Left ventricle myocardium inferior (tissue), 1 donor: ENCODE measurements around the gene EPHB3. TPM values are rescaled to one million over a fixed set of nuclear protein-coding genes. Genes with fewer than 3 reads are reported as not detected.

Experiments
- DNase-seq: peaks from one replicate; pipeline ENCODE4 v3.0.0-alpha.2; 2020
- H3K27ac ChIP-seq: fragments of 200-600 bp; replicated peaks from 2 replicates; pipeline ENCODE4 v1.8.0; 2021
- H3K27me3 ChIP-seq: fragments of 200-600 bp; 2 replicates; pipeline ENCODE4 v1.8.0; 2021; ENCODE audit warnings: low read depth
- H3K36me3 ChIP-seq: fragments of 200-600 bp; 2 replicates; pipeline ENCODE4 v1.8.0; 2021
- H3K4me1 ChIP-seq: fragments of 200-600 bp; 2 replicates; pipeline ENCODE4 v1.8.0; 2021
- H3K4me3 ChIP-seq: fragments of 200-600 bp; 2 replicates; pipeline ENCODE4 v1.8.0; 2021; ENCODE audit warnings: mild to moderate bottlenecking, moderate library complexity
- H3K9me3 ChIP-seq: fragments of 200-600 bp; replicated peaks from 2 replicates; pipeline ENCODE4 v1.8.0; 2021
- intact Hi-C: fragments of 100-400 bp; cut with micrococcal nuclease; formaldehyde crosslinking; loops from one replicate; pipeline ENCODE4 v1.11.0; 2022
- total RNA-seq: library from RNA; stranded (reverse); fragmentation: NEBNext Ultra II Directional; extraction: Animal tissue kit (Norgen Biotek cat#: 25700); gene quantifications from one replicate; pipeline ENCODE4 v1.2.1, GENCODE V29; 2021
- TF ChIP-seq, protein P1 (sequence below): fragments of 200-600 bp; IDR thresholded peaks from 2 replicates; pipeline ENCODE4 v1.8.0; 2021; ENCODE audit warnings: antibody characterized with exemption, mild to moderate bottlenecking, borderline replicate concordance
- donor health status: DM: no; HTN: yes; CAD: no; lungs with severe emphysema.

The EPHB3 gene
- total RNA-seq, 1 donor from 2014 or later, result 5.0 TPM

DNA sequence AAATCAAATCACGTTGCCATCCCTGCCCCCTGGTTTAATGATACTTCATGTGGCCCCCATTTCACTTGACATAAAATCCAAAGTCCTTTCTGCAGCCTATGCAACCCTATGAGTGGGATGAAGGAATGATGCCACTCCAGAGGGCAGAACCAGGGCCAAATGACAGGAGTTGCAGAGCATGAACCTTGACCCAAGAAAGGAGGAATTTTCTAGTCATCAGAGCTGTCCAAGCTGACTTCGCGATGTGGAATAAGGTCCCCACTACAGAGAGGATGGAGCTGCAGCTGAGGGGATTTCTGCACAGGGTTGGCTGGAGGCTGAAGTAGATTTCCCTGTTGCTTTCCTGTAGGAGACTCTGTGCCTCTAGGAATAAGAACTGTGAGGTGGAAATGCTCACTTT lies 15.8 kb upstream of the EPHB3 start:
- Histone ChIP-seq H3K27me3 (peaks cover 55% of the 10 kb centered on the region), H3K27ac (no peak overlapping the region), H3K36me3 (no peaks in the 10 kb centered on the region), H3K4me3 (no peak overlapping the region), H3K4me1 (peaks cover 3% of the 10 kb centered on the region), H3K9me3 (no peaks in the 10 kb centered on the region)
- intact Hi-C loops, result no loop called here
- TF ChIP-seq, protein P1, sequence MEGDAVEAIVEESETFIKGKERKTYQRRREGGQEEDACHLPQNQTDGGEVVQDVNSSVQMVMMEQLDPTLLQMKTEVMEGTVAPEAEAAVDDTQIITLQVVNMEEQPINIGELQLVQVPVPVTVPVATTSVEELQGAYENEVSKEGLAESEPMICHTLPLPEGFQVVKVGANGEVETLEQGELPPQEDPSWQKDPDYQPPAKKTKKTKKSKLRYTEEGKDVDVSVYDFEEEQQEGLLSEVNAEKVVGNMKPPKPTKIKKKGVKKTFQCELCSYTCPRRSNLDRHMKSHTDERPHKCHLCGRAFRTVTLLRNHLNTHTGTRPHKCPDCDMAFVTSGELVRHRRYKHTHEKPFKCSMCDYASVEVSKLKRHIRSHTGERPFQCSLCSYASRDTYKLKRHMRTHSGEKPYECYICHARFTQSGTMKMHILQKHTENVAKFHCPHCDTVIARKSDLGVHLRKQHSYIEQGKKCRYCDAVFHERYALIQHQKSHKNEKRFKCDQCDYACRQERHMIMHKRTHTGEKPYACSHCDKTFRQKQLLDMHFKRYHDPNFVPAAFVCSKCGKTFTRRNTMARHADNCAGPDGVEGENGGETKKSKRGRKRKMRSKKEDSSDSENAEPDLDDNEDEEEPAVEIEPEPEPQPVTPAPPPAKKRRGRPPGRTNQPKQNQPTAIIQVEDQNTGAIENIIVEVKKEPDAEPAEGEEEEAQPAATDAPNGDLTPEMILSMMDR, result no peak
- no peak for DNase-seq

DNA sequence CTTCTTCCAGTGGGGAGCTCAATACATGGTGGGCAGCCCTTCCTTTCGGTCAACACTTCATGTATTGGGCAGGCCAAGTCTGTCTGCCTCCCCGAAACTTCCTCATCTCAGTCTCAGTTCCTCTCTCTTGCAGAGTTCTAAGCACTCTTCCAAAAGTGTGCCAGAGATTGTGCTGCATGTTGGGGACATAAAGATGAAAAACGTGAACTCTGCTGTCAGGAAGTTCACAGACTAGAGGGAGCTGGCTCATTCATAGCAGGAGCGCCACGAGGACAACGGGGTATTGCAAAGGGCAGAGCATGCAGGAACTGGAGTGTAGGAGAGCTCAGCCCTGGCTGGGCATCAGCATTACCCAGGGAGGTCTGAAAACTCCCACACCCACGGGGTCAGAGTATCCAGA lies 15.3 kb upstream of the EPHB3 start:
- no peak for DNase-seq
- Histone ChIP-seq H3K27me3 (peaks cover 50% of the 10 kb centered on the region), H3K36me3 (no peaks in the 10 kb centered on the region), H3K9me3 (no peaks in the 10 kb centered on the region), H3K4me3 (no peak overlapping the region), H3K4me1 (peaks cover 3% of the 10 kb centered on the region), H3K27ac (no peak overlapping the region)
- intact Hi-C loops, result no loop called here
- TF ChIP-seq, protein P1, result no peak

DNA sequence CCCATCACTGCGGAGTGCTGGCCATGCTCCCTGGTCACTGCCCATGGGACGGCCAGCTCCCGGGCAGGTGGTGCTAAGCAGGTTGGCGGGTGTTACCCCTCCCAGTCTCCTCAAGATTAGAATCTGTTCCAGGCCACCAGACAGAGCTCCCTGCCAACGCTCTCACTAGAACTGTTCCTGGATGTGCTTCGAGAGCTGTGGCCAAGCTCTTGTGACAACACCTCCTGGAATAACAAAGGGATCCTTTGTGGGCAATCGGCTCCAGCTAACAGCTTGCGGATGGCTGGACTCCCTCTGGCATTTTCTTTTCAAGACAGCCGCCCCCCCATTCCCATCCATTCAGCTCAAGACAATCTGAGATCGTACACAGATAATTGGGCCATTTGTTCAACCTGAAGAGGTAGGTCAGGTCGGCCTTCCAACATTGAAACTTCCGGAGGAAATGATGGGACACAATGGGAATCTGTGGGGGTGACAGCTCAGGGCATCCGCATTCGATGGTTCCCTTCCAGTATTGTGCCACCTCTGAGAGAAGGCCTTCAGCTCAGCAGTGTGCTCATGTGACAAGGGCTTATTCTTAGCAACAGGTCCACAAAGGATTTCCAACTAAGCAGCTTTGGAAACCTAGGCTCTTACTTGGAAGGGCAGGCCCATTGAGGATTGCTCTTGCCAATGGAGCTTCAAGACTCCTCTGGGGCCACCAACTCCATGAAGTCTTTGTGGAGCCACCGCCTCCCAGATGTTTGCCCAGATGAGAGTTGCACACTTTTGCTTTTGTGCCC lies 11.6 kb upstream of the EPHB3 start:
- no peak overlapping the region for H3K27ac ChIP-seq
- TF ChIP-seq, protein P1, result no peak
- intact Hi-C loops, result no loop called here
- no peaks in the 10 kb centered on the region for H3K36me3 ChIP-seq
- H3K4me3 ChIP-seq, result no peak overlapping the region
- DNase-seq, result no peak
- H3K27me3 ChIP-seq, result peaks cover 51% of the 10 kb centered on the region
- H3K9me3 ChIP-seq, result no peaks in the 10 kb centered on the region
- H3K4me1 ChIP-seq, result no peaks in the 10 kb centered on the region

DNA sequence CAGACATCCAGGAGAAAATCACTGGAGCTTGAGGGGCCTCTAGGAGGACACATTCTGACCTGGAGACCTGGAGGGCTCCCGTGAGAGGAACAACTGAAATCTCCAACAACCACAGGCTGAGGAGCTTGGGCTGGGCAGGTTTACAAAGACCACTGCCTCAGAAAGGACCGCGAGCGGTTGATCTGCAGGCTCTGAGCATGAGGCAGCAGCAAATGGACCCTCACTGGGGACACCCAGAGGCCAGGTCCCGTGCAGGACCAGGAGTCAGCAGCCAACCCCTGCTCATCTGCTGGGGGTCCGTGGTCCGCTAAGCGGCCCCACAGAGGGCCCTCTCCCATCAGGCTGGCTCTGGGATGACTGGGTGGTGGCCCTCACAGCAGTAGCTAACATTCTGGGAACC lies 10.5 kb upstream of the EPHB3 start:
- Histone ChIP-seq H3K4me3 (no peak overlapping the region), H3K9me3 (no peaks in the 10 kb centered on the region), H3K4me1 (peaks cover 2% of the 10 kb centered on the region), H3K36me3 (no peaks in the 10 kb centered on the region), H3K27ac (no peak overlapping the region), H3K27me3 (peaks cover 56% of the 10 kb centered on the region)
- intact Hi-C loops, result no loop called here
- no peak for DNase-seq
- TF ChIP-seq, protein P1, result no peak

DNA sequence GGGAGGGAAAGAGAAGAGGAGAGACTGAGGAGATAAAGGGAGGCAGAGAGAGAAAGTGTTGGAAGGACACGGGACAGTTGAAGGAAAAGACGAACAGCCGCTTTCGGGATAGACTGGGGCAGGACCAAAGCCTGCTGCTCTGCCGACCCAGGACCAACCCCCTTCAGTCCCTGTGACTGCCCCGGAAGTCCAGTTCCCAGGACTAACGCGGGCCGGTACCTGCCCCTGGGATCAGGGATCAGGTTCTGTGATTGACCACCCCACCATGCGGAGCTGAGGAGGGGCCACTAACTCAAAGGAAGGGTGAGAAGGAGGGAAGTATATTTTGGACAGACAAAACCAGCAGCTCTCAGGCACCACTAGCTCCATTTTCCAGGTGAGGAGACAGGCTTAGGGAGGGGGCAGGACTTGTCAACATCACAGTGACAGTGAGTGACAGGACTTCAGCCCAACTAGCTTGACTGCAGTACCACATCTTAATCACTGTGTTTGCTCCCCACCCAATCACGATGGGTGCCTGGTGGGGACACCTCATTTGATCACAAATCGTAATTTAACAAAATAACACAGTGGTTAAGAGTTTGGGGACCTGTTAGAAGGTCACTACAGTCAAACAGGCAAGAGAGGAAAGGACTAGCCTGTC lies 9.8 kb upstream of the EPHB3 start:
- Histone ChIP-seq H3K27ac (no peak overlapping the region), H3K9me3 (no peaks in the 10 kb centered on the region), H3K4me3 (no peak overlapping the region), H3K4me1 (peaks cover 8% of the 10 kb centered on the region), H3K27me3 (peaks cover 61% of the 10 kb centered on the region), H3K36me3 (no peaks in the 10 kb centered on the region)
- intact Hi-C loops, result no loop called here
- TF ChIP-seq, protein P1, result no peak
- DNase-seq, result no peak
